Neural cell (in vitro differentiated cells): ENCODE results near the gene TXNL4A.

Source experiments
- EP300 ChIP-seq: fragments of 450-650 bp; conservative IDR thresholded peaks from 2 replicates; pipeline ENCODE4 v1.6.1; 2014; ENCODE audit warnings: antibody characterized with exemption, mild to moderate bottlenecking, moderate library complexity; ENCODE audit not compliant: poor library complexity, severe bottlenecking
- EZH2 ChIP-seq: fragments of 200-600, 300-800 bp; shearing (Covaris generic), sonication (generic); IDR thresholded peaks from 2 replicates; pipeline ENCODE4 v1.6.1; 2014; ENCODE audit warnings: antibody characterized with exemption, low read length, borderline replicate concordance, mild to moderate bottlenecking; ENCODE audit not compliant: insufficient read depth, poor library complexity, severe bottlenecking
- MXI1 ChIP-seq: fragments of 450-650 bp; conservative IDR thresholded peaks from 2 replicates; pipeline ENCODE4 v1.6.1; 2014; ENCODE audit warnings: antibody characterized with exemption, mild to moderate bottlenecking; ENCODE audit not compliant: poor library complexity, severe bottlenecking
- POLR2AphosphoS5 ChIP-seq: IDR thresholded peaks from 2 replicates; pipeline ENCODE4 v1.6.1; 2012
- RAD21 ChIP-seq: fragments of 450-650 bp; conservative IDR thresholded peaks from 2 replicates; pipeline ENCODE4 v1.6.1; 2014; ENCODE audit warnings: antibody characterized with exemption, mild to moderate bottlenecking, moderate library complexity
- REST ChIP-seq: IDR thresholded peaks from 2 replicates; pipeline ENCODE4 v1.6.1; 2012; ENCODE audit warnings: borderline replicate concordance
- TAF1 ChIP-seq: IDR thresholded peaks from 2 replicates; pipeline ENCODE4 v1.6.1; 2012; ENCODE audit warnings: low read depth
- TF ChIP-seq, protein P1 (sequence below): fragments of 450-650 bp; IDR thresholded peaks from 2 replicates; pipeline ENCODE4 v1.5.1; 2014; ENCODE audit warnings: antibody characterized with exemption, mild to moderate bottlenecking, moderate library complexity; ENCODE audit not compliant: poor library complexity, severe bottlenecking

- TF ChIP-seq, protein P1, sequence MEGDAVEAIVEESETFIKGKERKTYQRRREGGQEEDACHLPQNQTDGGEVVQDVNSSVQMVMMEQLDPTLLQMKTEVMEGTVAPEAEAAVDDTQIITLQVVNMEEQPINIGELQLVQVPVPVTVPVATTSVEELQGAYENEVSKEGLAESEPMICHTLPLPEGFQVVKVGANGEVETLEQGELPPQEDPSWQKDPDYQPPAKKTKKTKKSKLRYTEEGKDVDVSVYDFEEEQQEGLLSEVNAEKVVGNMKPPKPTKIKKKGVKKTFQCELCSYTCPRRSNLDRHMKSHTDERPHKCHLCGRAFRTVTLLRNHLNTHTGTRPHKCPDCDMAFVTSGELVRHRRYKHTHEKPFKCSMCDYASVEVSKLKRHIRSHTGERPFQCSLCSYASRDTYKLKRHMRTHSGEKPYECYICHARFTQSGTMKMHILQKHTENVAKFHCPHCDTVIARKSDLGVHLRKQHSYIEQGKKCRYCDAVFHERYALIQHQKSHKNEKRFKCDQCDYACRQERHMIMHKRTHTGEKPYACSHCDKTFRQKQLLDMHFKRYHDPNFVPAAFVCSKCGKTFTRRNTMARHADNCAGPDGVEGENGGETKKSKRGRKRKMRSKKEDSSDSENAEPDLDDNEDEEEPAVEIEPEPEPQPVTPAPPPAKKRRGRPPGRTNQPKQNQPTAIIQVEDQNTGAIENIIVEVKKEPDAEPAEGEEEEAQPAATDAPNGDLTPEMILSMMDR: no peak
- TF ChIP-seq RAD21 (no peak), EZH2 (no peak), POLR2AphosphoS5 (no peak), MXI1 (no peak), EP300 (no peak), TAF1 (no peak), REST (no peak)
These were observed 34.3 kb downstream of the TXNL4A start for GRCh38 chr18:79953971-79954651.
